Fibroblast of peridontal ligament (primary cell): Measurements from ENCODE around the gene UMAD1.

ENCODE experiments used
- DNase-seq: peaks from one replicate; pipeline ENCODE4 v3.0.0-alpha.2; 2010; ENCODE audit errors: extremely low read depth

UMAD1 gene

DNA sequence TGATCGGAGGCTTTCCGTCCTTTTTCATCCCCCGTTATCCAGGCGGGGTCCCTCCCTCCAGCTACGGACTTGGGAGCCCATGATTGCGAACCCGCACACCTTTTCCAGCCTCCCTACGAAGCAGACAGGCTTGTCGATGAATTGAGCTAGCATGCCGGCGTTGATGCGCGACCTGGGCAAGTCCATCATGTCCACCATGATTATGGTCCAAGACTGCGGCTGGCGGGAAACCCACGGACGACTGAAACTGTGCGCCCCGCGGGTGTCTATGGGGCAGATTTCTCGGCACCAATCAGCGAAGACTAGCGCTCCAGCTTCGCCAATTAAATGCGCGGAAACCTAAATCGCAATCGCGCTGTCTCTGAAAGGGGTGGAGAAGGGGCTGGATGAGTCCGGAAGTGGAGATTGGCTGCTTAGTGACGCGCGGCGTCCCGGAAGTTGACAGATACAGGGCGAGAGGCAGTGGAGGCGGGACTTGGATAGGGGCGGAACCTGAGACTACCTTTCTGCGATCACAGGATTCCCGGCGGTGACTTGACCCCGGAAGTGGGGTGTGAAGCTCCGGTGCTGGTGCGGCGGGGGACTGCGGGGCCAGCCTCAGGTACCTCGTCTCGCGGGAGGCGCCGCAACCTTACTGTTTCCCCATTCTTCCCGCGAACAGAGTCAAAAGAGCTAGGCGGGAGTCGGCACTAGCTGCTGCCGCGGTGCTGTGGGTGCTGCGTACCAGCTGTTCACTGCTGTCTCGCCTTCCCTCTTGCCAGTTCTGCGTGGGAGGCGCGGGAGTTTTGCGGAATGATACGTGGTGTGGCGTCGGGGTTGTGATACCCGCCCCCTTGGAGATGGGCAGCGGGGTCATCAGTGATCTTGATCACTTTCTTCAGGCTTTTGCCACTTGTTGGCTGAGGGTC, at the start of gene UMAD1:
Gene UMAD1 (plus strand): TSS at position 532 of the 908 bp plus-strand sequence. CDS start 32,620 bp downstream, outside the sequence.
- peak; percentile 98 for DNase-seq

DNA sequence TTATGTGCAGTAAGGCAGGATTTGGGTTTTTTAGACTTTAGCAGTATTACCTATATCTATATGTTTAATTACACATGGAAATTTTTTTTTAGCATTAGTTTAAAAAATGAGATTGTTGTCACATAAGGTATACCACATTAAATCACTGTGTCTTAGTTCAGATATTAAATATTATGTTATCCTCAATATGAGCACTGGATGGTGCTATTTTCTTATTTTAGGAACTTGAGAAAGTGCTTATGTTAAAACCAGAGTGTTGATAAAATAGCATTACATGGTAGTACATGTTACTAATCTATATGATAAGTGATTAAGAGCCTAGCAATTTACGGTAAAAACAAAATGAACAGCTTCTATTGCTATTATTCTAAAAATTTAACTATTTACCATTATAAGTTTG, 45.1 kb upstream of the UMAD1 start:
- DNase-seq, result peak; percentile 70

DNA sequence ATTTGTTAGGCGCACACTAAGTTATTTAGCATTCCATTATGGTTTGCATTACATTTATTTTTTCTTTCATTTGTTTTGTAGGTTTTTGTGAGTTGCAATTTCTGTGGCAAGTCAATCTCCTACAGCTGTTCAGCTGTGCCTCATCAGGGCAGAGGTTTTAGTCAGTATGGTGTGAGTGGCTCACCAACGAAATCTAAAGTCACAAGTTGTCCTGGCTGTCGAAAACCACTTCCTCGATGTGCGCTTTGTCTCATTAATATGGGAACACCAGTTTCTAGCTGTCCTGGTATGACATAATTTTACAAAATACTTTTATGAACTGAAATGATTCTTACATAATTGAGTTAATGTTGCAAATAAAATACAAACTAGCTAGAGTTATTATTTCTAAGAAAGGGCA, 44.4 kb upstream of the UMAD1 start:
- DNase-seq, result no peak

DNA sequence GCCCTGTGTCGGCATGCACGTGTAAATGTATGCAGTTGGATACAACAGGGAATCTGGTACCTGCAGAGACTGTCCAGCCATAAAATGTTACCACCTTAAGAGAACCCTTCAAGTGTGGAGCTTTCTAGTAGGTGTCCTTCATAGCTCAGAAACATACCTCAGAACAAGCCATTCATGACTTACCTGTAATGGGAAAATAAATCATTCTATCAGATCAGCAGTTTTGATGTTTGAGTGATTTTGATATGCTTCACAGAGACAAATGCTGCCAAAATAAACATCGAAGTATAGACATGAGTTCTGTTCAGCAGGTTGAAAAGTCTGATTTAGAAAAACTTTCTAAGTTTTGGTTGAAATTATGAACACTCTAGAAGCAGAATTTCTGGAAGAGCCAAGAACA, 33.5 kb upstream of the UMAD1 start:
- DNase-seq, result no peak

DNA sequence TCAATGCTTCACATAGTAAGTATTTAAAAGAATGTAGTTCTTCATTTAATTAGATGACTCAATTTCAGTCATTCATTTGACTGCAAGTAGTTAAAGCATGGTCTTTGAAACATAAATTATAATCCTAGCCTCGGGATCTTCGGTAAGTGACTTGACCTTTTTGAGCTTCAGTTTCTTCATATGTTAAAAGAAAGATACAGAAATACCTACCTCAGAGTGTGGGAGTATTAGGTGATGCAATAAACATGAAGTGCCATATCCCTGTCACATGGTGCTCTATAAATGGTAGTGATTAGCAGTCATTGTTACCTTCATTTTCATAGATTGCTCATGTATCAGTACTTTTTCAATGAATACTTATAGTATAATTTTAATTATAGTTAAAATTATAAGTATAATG, 31.2 kb upstream of the UMAD1 start:
- DNase-seq, result no peak

DNA sequence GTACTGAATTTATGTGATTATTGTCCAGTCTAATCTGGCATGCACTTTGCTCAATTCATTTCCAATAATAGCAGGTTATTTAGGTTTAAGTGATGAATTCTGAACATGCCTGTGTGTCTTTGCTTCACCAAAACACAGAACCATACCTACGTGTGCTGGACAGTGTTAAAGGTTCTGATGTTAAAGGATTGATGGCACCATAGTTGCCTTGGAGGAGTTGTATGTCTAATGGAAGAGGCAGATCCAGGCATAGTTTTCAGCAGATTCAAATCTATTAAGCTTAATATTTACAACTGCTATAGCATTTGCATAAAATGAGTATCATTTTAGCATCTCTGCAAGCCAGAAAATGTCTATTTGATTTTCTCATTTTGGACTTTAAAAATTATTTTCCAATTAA, 28.0 kb upstream of the UMAD1 start:
- no peak for DNase-seq

DNA sequence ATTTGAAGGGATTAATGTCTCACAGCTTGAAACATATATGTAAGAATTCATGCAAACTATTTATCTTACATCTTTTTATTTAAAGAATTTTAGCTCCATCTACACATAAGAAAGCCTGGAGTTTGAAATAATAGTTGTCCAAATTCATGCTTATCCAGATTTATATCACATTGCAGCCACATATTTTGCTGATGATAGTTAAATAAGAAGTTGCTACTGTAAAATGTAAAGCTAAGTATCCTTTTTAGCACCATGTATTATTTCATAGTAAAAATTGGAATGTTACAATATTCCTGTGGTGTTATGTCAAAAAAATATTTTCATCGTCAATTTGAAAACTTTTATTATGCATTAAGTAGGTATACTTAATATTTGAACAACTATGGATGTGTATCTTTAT, 27.3 kb upstream of the UMAD1 start:
- DNase-seq, result no peak

DNA sequence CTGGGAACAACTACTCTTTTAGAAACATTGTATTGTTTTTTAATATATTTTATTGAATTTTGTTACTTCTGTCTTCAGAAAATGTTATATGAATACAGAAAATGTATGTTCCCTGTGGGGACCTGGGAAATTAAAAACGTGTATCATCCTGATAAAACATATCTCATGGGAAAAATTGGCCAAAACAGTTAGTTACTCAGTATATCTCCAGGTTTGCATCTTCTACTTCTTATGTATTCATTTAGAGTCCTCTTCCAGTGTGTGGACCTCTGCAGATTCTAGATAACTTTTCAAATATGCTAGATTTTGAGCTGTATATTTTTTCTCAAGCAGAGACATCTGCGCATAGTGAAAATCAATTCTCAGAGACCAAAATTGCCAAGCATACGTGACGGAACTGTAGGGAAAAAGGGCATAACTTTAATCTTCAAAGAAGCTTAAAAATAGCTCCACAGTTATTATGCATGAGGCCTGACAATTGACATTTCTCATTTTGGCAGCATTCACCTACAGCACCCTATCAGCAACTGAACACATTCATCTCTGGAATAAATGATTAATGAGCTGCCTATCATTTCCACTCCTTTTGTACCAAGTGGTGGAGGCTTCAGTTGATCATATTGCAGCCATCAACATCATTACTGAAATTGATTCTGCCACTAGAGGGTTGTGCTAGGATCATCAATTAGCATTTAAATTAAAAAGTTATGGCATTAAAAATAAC, 26.4 kb upstream of the UMAD1 start:
- DNase-seq, result no peak

DNA sequence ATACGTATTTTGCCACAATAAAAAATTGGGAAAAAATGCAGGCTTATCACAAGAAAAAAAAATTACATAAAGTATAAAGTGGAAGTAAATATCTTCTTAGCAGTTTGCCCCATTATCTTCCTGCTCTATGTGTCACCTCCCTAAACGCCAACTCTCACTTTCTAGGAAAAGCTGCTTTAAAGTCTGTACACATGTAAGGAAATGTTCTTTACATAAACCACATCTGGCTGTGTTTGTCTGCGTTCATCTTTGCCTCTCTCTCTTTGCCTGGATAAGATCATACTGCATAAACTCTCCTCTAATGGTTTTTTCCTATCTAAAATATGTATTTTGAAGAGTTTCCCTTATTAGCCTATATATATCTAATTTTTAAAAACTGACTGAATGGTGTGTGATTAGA, 23.0 kb upstream of the UMAD1 start:
- DNase-seq, result no peak

DNA sequence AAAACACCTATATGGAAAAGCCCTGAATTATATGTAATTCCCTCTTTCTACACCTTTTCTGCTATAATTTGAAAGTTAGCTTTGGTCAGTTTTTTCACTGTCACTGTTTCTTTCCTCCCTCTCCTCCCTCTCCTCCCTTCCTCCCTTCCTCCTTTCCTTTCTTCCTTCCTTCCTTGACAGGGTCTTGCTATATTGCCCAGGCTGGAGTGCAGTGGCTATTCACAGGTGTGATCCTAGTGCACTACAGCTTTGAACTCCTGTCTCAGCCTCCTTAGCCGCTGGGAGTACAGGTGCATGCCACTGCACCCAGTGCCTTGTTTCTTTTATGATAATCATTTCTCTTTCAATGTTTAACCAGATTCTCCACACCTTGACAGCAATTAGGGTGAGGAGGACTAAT, 22.1 kb upstream of the UMAD1 start:
- DNase-seq, result no peak

DNA sequence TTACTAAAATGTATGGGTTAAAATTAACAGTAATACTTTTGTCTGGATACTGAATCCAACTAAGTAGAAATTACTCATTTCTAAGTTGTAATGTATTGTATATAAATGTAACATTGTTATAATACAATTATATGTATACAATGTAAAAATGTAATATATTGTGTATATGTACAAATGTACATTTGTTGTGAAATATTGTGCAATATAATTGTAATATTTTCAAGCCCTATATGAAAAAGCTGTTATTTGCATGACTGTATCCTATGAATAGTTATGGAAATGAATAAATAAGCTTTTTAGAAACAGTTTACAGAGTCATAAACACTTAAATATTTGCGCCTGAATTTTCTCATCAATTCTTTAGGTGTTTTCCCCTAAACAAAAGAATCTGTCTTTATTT, 20.3 kb upstream of the UMAD1 start:
- DNase-seq, result no peak

DNA sequence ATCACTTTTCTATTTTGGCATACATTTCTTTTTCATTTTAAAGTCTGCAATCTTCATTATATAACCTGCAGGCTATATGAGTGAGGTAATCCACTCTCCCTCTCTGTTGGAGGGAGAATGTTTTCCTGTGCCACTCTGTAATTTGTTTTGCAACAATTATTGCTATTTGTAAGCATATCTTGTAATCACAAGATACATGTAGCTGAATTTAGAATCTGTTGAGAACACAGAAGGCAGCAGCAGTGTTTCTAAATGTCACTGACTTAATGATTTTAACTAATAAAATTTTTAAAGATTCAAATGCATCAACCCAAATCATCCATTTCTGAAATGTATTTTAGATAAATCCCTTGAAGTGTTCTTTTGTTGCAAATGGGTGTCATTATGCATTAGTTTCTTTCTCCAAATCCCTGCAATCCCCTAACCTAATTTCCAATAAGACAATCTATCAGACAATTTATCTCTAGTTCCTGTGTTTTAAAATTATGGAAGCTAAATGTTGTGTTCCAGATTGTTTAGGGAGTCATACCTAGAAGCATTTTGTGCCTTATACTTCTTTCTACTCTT, 19.8 kb upstream of the UMAD1 start:
- no peak for DNase-seq

DNA sequence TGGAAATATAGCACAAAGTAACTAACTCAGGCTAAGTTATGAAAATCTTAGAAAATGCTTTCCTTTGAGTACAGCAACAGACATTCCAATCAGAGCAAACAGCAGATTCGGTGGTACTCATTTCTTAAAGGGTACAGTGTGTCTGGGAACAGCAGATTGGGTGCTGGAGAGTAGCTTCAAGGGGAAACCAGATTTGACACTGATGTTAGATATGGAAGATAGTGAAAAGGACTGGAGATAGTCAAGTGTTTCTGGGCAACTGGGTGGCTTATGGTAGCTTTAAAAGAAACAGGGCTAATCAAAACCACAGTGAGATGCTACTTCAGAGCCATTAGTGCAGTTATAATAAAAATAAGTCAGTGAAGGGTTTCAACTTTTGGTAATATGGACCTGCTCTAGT, 12.1 kb upstream of the UMAD1 start:
- no peak for DNase-seq

DNA sequence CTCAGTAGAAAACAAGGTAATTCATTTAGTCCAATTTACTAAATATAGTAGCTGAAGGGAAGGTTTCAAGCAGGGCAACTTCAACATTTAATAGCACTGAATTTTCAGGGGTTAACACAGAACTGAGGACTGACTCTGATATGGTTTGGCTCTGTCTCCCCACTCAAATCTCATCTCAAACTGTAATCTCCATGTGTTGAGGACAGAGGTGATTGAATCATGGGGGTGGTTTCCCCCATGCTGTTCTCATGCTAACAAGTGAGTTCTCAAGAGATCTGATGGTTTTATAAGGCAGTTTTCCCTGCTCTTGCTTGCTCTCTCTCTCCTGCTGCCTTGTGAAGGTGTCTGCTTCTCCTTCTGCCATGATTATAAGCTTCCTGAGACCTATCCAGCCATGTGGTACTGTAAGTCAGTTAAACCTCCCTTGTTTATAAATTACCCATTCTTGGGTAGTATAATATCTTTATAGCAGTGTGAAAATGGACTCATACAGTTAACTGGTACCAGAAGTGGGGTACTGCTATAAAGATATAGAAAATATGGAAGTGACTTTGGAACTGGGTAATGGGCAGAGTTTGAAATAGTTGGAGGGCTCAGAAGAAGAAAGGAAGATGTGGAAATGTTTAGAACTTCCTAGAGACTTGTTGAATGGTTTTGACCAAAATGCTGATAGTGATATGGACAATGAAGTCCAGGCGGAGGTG, 9.8 kb upstream of the UMAD1 start:
- DNase-seq, result no peak

DNA sequence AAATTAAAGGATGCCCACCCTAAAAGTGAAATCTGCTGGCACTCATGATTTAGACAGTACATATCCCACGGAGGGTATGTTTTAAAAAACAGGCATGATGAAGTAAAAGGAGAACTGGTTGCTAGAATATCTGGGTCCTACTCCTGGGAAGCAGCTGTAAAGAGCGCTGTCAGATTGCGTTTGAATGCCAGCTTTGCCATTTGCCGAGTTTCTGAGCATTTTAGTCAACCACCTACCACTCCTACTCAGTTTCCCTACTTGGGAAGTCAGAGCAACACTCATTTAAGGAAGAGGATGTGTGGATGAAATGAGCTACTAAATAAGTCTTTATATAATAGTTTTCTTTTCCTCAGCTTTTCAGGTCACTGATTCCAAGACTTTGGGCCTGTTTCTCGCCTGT, 1.1 kb upstream of the UMAD1 start:
- peak; percentile 10 for DNase-seq

DNA sequence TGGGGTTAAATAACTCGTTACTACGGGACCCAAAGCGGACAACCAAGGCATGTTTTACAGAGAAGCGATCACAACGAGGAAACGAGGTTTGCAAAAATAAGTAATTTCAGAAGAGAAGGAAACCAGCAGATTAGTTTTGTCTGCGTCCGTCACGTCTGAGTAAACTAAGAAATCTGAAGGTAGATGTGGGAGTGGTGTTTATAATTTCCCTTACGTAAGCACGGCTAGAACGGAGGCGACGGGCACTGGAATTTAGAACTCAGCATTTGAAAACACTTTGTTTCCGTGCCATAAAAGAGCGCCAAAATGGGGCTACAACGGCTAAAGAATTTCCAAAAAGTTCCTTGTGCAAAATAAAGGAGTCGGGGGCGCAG, 718 bp upstream of the UMAD1 start:
- peak; percentile 23 for DNase-seq

DNA sequence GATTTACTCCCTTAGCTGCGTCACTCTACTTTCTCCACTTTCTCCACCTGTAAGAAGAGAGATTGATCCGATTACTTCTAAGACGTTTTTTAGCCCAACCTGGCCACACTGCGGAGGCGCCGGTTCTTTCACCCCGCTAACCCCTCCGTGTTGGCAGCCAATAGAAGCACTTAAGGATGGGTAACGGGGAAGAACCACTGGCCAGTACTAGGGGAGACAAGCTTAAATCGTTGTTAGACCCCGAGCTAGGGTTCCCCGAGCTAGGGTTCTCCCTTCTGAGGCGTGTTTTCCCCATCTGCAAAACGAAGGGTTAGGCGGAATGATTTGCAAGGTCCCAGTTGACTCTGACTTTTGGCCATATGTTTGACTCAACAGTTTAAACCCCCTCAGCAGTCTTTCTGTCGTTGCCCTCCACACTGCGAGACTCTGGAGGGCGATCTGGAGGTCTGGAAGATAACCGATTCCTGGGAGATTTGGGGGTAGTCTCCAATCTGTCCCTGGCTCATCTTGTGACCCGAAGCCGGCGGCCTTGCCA, 644 bp downstream of the UMAD1 start:
- no peak for DNase-seq

DNA sequence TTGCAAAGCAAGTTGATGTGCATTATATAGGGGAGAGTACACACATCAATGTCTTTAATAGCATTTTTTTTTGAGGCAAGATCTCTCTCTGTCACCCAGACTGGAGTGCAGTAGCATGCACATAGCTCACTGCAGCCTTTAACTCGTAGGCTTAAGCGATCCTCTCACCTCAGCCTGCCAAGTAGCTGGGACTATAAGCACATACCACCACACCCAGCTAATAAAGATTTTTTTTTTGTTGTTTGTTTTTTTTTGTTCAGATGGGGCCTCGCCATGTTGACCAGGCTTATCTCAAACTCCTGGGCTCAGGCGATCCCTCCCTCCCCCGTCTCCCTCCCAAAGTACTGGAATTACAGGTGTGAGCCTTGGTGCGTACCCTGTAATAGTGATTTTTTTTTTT, 1.5 kb downstream of the UMAD1 start:
- no peak for DNase-seq

DNA sequence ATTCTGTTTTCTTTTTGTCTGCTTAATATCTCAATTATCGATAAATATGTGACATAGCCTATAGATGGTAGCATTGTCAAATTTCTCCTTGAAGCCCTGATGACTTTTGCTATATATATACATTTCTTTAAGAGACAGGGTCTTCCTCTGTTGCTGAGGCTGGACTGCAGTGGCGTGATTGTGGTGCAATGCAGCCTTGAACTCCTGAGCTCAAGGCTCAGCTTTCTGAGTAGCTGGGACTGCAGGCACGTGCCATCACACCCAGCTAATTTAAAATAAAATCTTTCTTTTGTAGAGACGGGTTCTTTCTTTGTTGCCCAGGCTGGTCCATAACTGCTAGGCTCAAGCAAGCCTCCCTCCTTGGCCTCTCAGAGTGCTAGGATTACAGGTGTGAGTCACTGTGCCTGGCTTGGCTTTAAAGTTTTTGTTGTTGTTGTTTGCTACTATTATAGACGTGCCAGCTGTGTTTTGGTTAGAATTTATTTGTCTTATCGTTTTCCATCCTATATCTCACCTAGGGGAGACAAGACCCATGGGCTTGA, 7.0 kb downstream of the UMAD1 start:
- DNase-seq, result no peak

DNA sequence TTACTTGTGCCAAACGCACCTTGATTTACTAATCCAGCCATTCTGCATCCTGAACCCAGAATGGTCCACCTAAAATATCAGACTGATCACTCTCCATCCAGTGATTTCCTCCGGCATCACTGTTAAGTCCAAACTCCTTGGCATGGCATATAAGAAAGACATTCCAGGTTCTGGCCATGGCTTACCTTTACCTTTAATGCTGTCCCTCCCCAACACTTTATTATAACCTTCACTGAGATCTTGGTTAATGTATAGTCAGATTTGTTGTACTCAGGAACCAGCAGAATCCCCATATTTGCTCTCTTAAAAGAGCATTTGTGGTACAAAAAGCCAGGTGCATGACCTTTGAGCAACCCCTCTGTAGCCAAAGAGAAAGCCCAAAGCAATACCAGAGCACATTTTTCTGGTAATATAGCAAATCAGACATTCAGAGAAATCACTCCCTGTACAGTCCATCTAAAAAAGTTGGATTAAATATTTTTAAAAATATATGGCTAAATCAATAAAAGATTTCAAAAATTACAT, 10.2 kb downstream of the UMAD1 start:
- no peak for DNase-seq

DNA sequence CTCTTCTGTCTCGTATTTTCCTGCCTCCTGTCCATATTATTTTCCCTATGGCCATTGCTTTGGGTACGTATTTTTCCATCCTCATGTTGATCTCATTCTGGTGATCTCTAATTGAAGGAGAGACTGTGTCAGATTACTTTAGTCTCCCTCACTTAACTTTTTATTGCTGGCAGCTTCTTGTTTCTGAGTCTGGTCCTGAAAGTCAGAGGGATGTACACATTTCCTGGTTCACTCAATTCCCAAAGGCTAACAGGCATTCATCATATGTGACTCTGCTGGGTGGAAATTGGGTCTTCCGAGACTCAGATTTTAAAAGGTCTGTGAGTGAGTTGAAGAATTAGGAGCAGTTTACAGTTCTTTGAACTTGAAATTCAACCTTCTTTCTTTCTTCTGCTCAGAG, 10.9 kb downstream of the UMAD1 start:
- peak; percentile 9 for DNase-seq
